DOHH2 (cell line): ENCODE measurements around the gene DUS3L.

Source experiments
- H3F3A ChIP-seq: fragments of 200-600 bp; sonication (generic), shearing (Covaris generic); 2 replicates; pipeline ENCODE4 v1.6.0; 2016; ENCODE audit warnings: antibody characterized with exemption, mild to moderate bottlenecking; ENCODE audit not compliant: control insufficient read depth, insufficient read depth
- H3K27ac ChIP-seq: fragments of 200-600 bp; sonication (generic); 2 replicates; pipeline ENCODE4 v1.5.1; 2014; ENCODE audit warnings: low read depth, mild to moderate bottlenecking, low read length, moderate library complexity
- H3K27me3 ChIP-seq: fragments of 200-600 bp; sonication (generic); 2 replicates; pipeline ENCODE4 v1.6.1; 2014; ENCODE audit warnings: mild to moderate bottlenecking, low read length, mixed read lengths; ENCODE audit not compliant: control insufficient read depth
- H3K36me3 ChIP-seq: fragments of 200-600 bp; sonication (generic); 2 replicates; pipeline ENCODE4 v1.6.1; 2014; ENCODE audit warnings: mild to moderate bottlenecking, low read length, moderate library complexity, mixed read lengths; ENCODE audit not compliant: control insufficient read depth
- H3K4me1 ChIP-seq: fragments of 200-600 bp; sonication (generic); 2 replicates; pipeline ENCODE4 v1.6.1; 2014; ENCODE audit warnings: mild to moderate bottlenecking, low read length, mixed read lengths; ENCODE audit not compliant: control insufficient read depth
- H3K4me2 ChIP-seq: fragments of 200-600 bp; sonication (generic); 2 replicates; pipeline ENCODE4 v1.6.0; 2014; ENCODE audit warnings: mild to moderate bottlenecking, low read length, moderate library complexity
- H3K4me3 ChIP-seq: fragments of 200-600 bp; sonication (generic); 2 replicates; pipeline ENCODE4 v1.5.1; 2014; ENCODE audit warnings: mild to moderate bottlenecking, low read length, mixed read lengths
- H3K79me2 ChIP-seq: fragments of 200-600 bp; sonication (generic); 2 replicates; pipeline ENCODE4 v1.6.1; 2014; ENCODE audit warnings: mild to moderate bottlenecking, low read length, mixed read lengths; ENCODE audit not compliant: control insufficient read depth
- H3K9me2 ChIP-seq: fragments of 200-600 bp; sonication (generic); replicated peaks from 2 replicates; pipeline ENCODE4 v1.6.1; 2014; ENCODE audit warnings: mild to moderate bottlenecking, low read length, mixed read lengths; ENCODE audit not compliant: control insufficient read depth
- H3K9me3 ChIP-seq: fragments of 200-600 bp; sonication (generic); 2 replicates; pipeline ENCODE4 v1.6.1; 2014; ENCODE audit warnings: antibody characterized with exemption, low read length, mixed read lengths; ENCODE audit not compliant: control insufficient read depth, insufficient read depth
- H4K20me1 ChIP-seq: fragments of 200-600 bp; sonication (generic); 2 replicates; pipeline ENCODE4 v1.6.0; 2014; ENCODE audit warnings: low read depth, mild to moderate bottlenecking, antibody characterized with exemption, low read length, moderate library complexity; ENCODE audit not compliant: control insufficient read depth, insufficient read depth
- CTCF ChIP-seq: fragments of 200-600 bp; sonication (generic); IDR thresholded peaks from one replicate; pipeline ENCODE4 v1.5.1; 2014; ENCODE audit warnings: antibody characterized with exemption, mild to moderate bottlenecking, low read depth, low read length; ENCODE audit not compliant: poor library complexity, severe bottlenecking
- EZH2phosphoT487 ChIP-seq: fragments of 200-600 bp; sonication (generic); IDR thresholded peaks from 2 replicates; pipeline ENCODE4 v1.6.1; 2017; ENCODE audit warnings: borderline replicate concordance, mild to moderate bottlenecking, antibody characterized with exemption, low read length, moderate library complexity, mixed read lengths

The DUS3L gene

DNA sequence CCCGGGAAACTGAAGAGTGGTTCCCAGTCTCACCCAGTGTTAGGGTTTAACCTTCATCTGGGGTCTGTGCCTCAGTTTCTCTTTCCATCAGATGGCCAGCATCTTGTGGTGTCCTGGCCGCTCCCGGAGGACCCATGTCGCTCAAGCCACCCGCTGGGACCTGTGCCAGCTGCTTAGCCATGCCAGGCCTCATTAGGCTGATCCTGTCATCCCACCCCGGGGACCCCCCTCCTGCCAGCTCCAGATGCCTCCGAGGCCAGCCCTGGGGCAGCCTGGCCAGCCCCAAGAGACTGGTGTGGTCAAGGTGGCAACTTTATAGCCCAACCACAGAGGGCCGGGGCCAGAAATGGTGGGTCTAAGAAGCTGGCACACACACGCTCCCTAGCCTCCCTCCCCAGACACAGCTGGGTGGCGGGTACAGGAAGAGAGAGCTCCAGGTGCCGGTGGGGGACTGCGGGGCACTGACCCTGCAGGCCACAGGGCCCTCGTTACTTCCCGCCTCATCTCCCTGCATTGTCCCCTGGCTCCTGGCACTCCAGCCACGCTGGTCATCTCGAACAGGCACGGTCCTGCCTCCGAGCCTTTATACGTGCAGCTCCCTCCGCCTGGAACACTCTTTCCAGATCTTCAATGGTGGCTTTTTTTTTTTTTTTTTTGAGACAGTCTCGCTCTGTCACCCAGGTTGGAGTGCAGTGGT lies 17.3 kb upstream of the DUS3L start:
- TF ChIP-seq EZH2phosphoT487 (no peak), CTCF (no peak)
- no peaks in the 10 kb centered on the region for H4K20me1 ChIP-seq
- H3K27me3 ChIP-seq: peaks cover 24% of the 10 kb centered on the region
- no peak overlapping the region for H3K4me2 ChIP-seq
- H3K79me2 ChIP-seq: no peaks in the 10 kb centered on the region
- no peaks in the 10 kb centered on the region for H3F3A ChIP-seq
- H3K36me3 ChIP-seq: no peaks in the 10 kb centered on the region
- no peaks in the 10 kb centered on the region for H3K9me2 ChIP-seq
- no peaks in the 10 kb centered on the region for H3K9me3 ChIP-seq
- H3K4me1 ChIP-seq: peaks cover 13% of the 10 kb centered on the region
- no peak overlapping the region for H3K4me3 ChIP-seq
- no peak overlapping the region for H3K27ac ChIP-seq

DNA sequence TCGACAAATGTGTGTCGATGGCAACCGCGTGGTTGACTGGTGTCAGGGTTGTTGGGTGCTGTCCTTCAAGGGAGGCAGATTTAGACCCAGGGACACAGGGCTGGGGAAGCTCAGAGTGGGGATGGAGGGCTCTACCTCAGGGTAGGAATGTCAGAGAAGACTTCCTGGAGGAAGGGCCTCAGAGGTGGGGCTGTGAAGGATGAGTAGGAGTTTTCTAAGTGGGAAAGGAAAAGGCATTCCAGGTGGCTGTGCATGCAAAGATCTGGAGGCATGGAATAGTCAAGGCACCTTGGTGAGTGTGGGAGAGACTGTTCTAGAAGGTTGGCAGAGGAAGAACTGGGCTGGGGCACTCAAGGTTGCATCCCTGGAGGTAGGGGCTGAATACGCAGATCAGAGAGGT lies 15.9 kb upstream of the DUS3L start:
- peaks cover 24% of the 10 kb centered on the region for H3K27me3 ChIP-seq
- H3K4me2 ChIP-seq: no peak overlapping the region
- TF ChIP-seq EZH2phosphoT487: no peak
- TF ChIP-seq CTCF: no peak
- no peak overlapping the region for H3K27ac ChIP-seq
- H3F3A ChIP-seq: no peaks in the 10 kb centered on the region
- H3K4me3 ChIP-seq: no peak overlapping the region
- H4K20me1 ChIP-seq: no peaks in the 10 kb centered on the region
- no peaks in the 10 kb centered on the region for H3K9me2 ChIP-seq
- H3K36me3 ChIP-seq: no peaks in the 10 kb centered on the region
- peaks cover 14% of the 10 kb centered on the region for H3K4me1 ChIP-seq
- no peaks in the 10 kb centered on the region for H3K79me2 ChIP-seq
- no peaks in the 10 kb centered on the region for H3K9me3 ChIP-seq

DNA sequence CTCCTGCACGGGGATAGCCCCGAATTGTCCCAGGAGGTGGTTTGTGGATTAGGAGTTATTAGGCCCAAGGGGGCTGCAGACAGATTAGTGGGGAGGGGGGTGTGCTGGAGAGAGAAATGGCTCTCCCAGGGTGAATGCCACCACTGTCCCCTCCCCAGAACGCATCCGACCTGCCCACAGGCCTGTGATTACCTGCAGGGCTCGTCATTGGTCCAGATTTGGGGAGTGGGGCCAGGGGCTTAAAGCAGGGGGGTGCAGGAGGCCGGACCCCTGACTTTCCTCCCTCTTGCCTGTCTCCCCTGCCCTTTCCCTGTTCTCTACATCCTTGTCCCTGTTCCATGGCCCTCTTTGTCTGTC lies 15.1 kb upstream of the DUS3L start:
- Histone ChIP-seq H3F3A (no peaks in the 10 kb centered on the region), H3K36me3 (no peaks in the 10 kb centered on the region), H3K4me3 (no peak overlapping the region), H3K4me1 (peaks cover 14% of the 10 kb centered on the region), H4K20me1 (no peaks in the 10 kb centered on the region), H3K9me3 (no peaks in the 10 kb centered on the region), H3K4me2 (no peak overlapping the region), H3K27ac (no peak overlapping the region), H3K9me2 (no peaks in the 10 kb centered on the region), H3K79me2 (no peaks in the 10 kb centered on the region), H3K27me3 (peaks cover 24% of the 10 kb centered on the region)
- TF ChIP-seq CTCF (no peak), EZH2phosphoT487 (no peak)
